Stomach smooth muscle (tissue), 2 donors: Measurements from ENCODE around the gene DUSP22.

Experiments used
- H3K27ac ChIP-seq: one replicate; pipeline ENCODE4 v1.7.0; 2013; ENCODE audit warnings: mild to moderate bottlenecking, low read length, inconsistent platforms
- H3K27me3 ChIP-seq, 2 donors: one replicate each; pipeline ENCODE4 v1.7.0; 2013; ENCODE audit warnings: low read length in 2 of 2; ENCODE audit not compliant: insufficient read depth in 2 of 2, control insufficient read depth in 1 of 2
- H3K36me3 ChIP-seq, 2 donors: one replicate each; pipeline ENCODE4 v1.7.0; 2013; ENCODE audit warnings: low read length in 2 of 2; ENCODE audit not compliant: control insufficient read depth in 2 of 2, insufficient read depth in 2 of 2
- H3K4me1 ChIP-seq: one replicate; pipeline ENCODE4 v1.7.0; 2013; ENCODE audit warnings: low read length; ENCODE audit not compliant: control insufficient read depth, insufficient read depth
- H3K4me3 ChIP-seq, 2 donors: one replicate each; pipeline ENCODE4 v1.7.0; 2013; ENCODE audit warnings: low read length in 2 of 2
- H3K9ac ChIP-seq, 2 donors: one replicate each; pipeline ENCODE4 v1.7.0; 2013; ENCODE audit warnings: low read length in 2 of 2, mild to moderate bottlenecking in 1 of 2
- H3K9me3 ChIP-seq, 2 donors: one replicate each; pipeline ENCODE4 v1.7.0; 2013; ENCODE audit warnings: low read length in 2 of 2; ENCODE audit not compliant: control insufficient read depth in 2 of 2
- donor health status: healthy.
- donor health status: Pancreatic carcinoma.

The DUSP22 gene

DNA sequence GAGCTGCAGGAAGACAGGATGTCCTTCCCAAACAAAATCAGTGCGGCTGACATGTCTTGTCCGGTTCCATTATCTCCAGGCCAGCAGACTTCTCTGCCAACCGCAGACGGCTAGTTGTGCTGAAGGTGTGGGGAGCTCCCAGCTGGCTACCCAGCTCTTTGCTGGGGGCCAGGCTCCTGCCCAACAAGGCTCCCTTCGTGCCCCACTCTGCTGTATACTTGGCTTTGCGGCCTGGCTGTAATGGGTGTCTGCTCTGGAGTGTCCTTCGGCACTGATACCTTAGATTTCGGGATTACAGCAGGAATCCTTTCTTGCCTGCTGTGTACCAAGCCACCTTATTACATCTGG, 50.5 kb downstream of the DUSP22 start:
- Histone ChIP-seq H3K27ac (no peak overlapping the region), H3K27me3 (no peaks in the 10 kb centered on the region), H3K4me1 (peaks cover 17% of the 10 kb centered on the region), H3K9me3 (no peaks in the 10 kb centered on the region), H3K36me3 (peaks cover 0 to 8% of the 10 kb centered on the region in 2 donors), H3K4me3 (no peak overlapping the region), H3K9ac (no peak overlapping the region)

DNA sequence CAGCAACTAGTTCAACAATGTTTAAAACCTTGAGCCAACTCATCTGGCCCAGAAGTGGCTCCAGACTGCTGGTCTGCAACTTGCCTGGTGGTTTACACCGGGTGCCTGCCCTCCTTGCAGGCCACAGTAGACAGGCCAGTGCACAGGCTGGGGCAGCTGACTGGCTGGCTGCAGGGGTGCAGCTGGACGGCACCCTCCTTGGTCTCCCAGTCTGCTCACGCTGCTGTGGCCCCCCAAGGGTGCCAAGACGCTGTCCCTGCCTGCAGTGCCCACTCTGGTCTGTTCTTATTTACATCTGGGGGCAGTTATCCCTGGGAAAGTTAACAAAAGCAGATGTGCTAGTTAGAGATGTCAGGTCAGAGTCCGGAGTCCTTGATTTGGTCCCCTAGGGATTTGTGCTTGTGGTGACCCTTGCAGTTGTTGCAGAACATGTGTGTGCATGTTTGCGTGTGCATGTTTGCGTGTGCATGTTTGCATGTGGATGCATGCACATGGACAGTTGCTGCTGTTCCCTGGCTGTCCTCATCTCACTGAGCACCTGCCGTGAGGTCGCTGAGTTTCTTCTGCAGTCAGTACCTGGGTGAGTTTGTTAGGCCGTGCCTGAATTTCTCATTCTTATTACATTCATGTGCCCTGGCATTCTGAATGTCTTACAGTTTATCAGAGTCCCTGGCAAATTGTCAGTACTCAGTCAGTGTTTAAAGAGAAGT, 51.1 kb downstream of the DUSP22 start:
- Histone ChIP-seq H3K27ac (no peak overlapping the region), H3K27me3 (no peaks in the 10 kb centered on the region), H3K36me3 (peaks cover 2 to 13% of the 10 kb centered on the region in 2 donors), H3K4me3 (no peak overlapping the region), H3K4me1 (peaks cover 17% of the 10 kb centered on the region), H3K9ac (no peak overlapping the region), H3K9me3 (no peaks in the 10 kb centered on the region)

DNA sequence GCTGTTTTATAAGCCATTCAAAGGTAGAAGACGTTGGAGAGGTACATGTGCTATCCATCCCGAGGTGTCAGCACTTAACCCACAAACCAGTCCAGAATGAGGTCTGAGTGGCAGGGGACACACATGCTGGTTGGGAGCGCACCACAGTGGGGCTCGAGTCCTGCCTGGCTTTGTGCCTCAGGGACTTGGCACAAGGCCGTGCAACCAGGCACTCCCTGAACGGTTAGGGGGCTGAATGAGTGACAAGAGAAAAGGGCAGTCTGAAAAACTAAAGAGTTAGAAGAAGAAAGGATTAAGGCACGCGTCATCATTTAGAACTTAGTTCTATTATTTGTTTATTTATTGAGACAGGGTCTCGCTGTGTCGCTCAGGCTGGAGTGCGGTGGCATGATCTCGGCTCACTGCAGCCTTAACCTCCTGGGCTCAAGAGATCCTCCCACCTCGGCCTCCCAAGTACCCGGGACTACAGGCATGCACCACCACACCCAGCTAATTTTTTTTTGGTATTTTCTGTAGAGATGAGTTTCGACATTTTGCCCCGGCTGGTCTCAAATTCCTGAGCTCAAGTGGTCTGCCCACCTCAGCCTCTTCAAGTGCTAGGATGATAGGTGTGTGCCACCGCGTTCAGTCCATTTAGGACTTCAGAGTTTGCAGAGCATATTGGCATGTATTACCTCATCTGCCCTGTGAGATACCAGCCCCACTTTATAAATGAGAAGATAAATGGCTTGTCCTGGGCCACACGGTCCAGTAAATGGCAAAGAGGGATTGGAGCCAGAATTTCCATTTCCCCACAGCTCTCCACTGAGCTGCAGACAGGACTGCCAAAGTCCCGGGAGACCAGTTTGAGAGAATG, 51.9 kb downstream of the DUSP22 start:
- Histone ChIP-seq H3K9ac (no peak overlapping the region), H3K27ac (no peak overlapping the region)

DNA sequence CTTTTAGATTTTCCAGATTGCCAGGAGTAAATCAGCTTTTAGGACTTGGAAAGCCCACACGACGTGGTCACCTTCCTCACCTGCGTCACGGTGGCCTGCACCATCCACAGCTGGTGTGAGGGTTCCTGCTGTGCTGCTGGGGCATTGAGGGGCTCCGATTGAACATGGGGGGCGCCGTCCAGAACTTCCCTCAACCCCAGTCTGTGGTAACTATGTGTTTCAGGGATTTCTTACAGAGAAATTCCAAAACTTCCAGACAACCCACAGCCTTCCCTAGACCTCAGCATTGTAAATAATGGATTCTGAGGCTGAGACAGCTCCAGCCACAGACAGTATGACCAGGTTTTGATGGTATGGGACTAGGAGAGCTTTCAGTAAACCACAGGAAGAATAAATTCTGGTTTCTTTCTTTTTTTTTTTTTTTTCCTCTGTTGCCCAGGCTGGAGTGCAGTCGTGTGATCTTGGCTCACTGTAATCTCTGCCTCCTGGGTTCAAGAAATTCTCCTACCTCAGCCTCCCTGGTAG, 52.6 kb downstream of the DUSP22 start:
- no peaks in the 10 kb centered on the region for H3K27me3 ChIP-seq
- H3K27ac ChIP-seq, result no peak overlapping the region
- peaks cover 9 to 28% of the 10 kb centered on the region in 2 donors for H3K36me3 ChIP-seq
- H3K9me3 ChIP-seq, result no peaks in the 10 kb centered on the region
- H3K4me1 ChIP-seq, result peaks cover 17% of the 10 kb centered on the region
- H3K4me3 ChIP-seq, result no peak overlapping the region
- no peak overlapping the region for H3K9ac ChIP-seq

More for the DNA sequence above, 51.9 kb downstream of the DUSP22 start:
- no peaks in the 10 kb centered on the region for H3K27me3 ChIP-seq
- no peak overlapping the region for H3K4me3 ChIP-seq
- H3K9me3 ChIP-seq, result no peaks in the 10 kb centered on the region
- peaks cover 9 to 21% of the 10 kb centered on the region in 2 donors for H3K36me3 ChIP-seq
- peaks cover 17% of the 10 kb centered on the region for H3K4me1 ChIP-seq

DNA sequence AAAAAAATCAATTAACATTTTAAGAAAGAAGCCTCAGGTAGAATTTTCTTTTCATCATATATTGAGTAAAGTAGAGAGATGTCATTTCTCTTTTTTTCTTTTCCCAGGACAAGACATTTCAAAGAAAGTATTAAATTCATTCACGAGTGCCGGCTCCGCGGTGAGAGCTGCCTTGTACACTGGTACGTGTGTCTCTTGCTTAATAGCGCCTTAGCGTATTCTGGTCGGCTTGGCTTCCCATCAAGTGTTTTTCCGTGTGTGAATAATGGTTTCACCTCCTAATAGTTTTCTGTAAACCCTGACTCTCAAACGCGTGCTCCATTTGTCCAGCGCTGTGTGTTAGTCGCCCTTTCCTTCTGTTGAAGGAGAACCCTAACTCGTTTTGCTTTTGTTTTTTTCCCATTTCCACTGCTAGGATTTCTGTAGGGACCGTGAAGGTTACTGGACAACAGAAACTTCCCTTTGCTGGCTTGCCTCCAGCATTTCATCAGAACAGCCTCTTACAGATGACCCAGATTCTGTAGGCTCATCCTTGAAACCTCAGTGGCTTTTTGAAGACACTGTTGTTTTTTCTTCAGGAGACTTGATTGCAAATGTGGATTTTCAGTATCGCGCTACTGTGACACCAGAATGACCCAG, 53.6 kb downstream of the DUSP22 start:
- Histone ChIP-seq H3K27ac (no peak overlapping the region), H3K9me3 (no peaks in the 10 kb centered on the region), H3K4me3 (no peak overlapping the region), H3K9ac (no peak overlapping the region), H3K27me3 (no peaks in the 10 kb centered on the region), H3K4me1 (peaks cover 17% of the 10 kb centered on the region), H3K36me3 (peaks cover 9 to 26% of the 10 kb centered on the region in 2 donors)

DNA sequence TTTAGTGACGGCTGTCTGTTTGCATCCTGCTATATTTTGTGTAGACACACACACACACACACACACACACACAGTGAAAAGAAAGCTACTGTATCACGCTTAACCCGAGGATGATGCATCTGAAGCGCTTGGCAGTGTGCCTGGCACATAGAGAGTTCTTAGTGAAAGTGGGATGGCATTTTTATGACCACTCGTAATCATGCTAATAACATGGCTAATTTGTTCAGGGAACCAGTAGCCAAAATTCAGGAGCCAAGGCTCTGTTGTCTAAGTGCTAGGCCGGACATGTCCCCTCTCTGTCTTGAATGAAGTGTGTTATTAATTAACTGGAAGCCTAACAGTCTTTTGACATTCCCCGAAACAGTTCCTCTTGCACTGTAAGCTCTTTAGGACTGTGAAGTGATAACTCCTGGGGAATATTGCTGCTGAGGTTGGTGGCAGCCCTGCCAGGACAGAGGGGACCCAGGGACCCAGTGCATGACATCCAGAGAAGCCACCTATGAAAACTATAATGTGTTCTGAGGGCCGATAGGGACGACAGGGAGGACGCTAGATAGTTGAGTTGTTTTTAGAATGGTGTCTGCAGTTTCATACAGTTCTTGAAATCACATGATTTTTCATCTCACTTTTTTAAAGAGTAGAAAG, 54.2 kb downstream of the DUSP22 start:
- Histone ChIP-seq H3K27me3 (no peaks in the 10 kb centered on the region), H3K4me3 (no peak overlapping the region), H3K27ac (no peak overlapping the region), H3K36me3 (peaks cover 9 to 27% of the 10 kb centered on the region in 2 donors), H3K9ac (no peak overlapping the region), H3K9me3 (peaks cover 0 to 3% of the 10 kb centered on the region in 2 donors), H3K4me1 (peaks cover 17% of the 10 kb centered on the region)

DNA sequence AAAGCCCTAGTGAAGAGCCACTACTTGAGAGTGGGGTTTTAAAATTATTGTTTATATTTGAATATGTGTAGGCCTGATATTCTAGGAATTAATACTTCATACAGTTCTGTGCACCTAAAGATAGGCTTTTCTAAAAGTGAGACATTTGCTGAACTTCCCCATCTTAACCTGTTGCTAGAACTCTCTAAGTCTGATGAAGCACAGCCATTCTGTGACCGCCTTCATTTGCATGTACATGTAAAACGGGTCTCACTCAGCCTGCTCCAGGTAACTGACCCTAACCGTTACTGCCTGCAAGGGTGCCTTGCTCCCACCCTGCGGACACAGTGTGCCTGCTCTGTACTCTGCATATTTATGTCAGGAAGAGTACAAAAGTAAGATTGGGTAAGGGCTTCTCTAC, 54.9 kb downstream of the DUSP22 start:
- no peak overlapping the region for H3K4me3 ChIP-seq
- H3K27me3 ChIP-seq, result no peaks in the 10 kb centered on the region
- no peak overlapping the region for H3K9ac ChIP-seq
- H3K9me3 ChIP-seq, result peaks cover 0 to 3% of the 10 kb centered on the region in 2 donors
- no peak overlapping the region for H3K27ac ChIP-seq
- peaks cover 17% of the 10 kb centered on the region for H3K4me1 ChIP-seq
- H3K36me3 ChIP-seq, result peaks cover 9 to 30% of the 10 kb centered on the region in 2 donors

DNA sequence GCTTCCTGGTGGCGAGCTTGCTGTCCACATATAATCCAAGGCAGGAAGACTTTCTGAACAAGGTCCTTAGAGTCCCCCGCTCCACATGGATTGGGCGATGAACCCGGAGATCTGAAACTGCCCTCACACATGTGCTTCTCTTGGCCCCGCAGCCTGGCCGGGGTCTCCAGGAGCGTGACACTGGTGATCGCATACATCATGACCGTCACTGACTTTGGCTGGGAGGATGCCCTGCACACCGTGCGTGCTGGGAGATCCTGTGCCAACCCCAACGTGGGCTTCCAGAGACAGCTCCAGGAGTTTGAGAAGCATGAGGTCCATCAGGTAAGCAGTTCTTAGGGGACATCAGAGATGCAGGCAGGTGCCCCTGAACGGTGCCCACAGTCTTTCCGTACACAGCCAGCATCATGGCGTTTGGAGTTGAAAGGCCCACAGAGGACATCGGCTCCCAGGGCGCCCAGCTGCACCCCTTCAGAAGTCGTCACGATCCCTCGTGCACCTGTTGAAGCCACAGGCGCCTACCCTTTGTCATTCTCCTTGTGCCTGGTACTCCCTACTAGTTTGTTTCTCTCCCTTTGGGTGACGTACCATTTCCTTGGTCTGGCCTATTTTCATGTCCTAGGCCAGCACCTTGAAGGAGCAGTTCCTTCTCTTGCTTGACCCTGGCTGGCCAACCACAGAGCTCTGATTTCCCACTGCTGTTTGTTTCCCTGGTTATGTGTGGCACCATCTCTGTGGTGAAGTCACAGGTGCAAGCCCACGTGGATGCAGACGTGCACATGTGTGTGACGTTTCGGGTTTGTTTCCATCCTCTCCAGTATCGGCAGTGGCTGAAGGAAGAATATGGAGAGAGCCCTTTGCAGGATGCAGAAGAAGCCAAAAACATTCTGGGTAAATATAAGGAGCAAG, 55.9 kb downstream of the DUSP22 start:
- Histone ChIP-seq H3K27me3 (no peaks in the 10 kb centered on the region), H3K4me3 (no peak overlapping the region), H3K36me3 (peaks cover 9 to 31% of the 10 kb centered on the region in 2 donors), H3K9me3 (peaks cover 0 to 3% of the 10 kb centered on the region in 2 donors), H3K27ac (no peak overlapping the region), H3K9ac (no peak overlapping the region), H3K4me1 (peaks cover 17% of the 10 kb centered on the region)

DNA sequence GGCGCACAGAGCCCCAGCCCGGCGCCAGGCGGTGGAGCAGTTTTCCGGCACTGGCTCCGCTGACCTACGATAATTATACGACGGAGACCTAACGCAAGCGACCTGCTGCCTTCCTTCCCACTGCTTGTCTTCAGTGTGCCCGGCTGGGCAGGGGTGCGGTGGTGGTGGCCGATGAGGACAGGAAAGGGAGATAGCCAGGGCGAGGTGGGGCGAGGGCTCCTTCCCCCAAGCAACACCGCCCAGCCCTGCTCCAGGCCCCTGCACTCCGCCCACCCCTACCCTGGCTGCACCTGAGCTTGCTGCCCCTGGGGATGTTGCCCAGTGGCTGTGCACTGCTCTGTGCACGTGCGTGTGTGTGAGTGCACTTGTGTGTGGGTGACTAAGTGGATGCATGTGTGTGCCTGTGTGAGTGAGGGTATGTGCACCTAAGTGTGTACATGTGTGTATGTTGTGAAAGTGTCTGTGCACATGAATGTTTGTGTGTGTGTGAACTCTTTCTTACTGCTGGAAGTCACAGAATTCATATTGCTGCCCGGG, 56.6 kb downstream of the DUSP22 start:
- no peak overlapping the region for H3K9ac ChIP-seq
- no peak overlapping the region for H3K27ac ChIP-seq
- H3K4me3 ChIP-seq, result no peak overlapping the region
- peaks cover 10% of the 10 kb centered on the region for H3K4me1 ChIP-seq
- H3K27me3 ChIP-seq, result no peaks in the 10 kb centered on the region
- peaks cover 9 to 33% of the 10 kb centered on the region in 2 donors for H3K36me3 ChIP-seq
- peaks cover 0 to 3% of the 10 kb centered on the region in 2 donors for H3K9me3 ChIP-seq
